GM18951 (cell line): ENCODE data around the gene GOLGA6L26.
"Not testable (repeated sequence)": the region's sequence is repeated elsewhere in the genome, so short reads cannot be mapped to it uniquely, and the experiment has no call there.

Source experiments
- POLR2A ChIP-seq: IDR thresholded peaks from 4 replicates; pipeline ENCODE4 v1.6.1; 2011; ENCODE audit warnings: mild to moderate bottlenecking; ENCODE audit not compliant: insufficient read length, insufficient read depth; ENCODE audit errors: extremely low read depth
- in situ Hi-C: fragments of 300-500 bp; cut with MboI; formaldehyde crosslinking; loops from one replicate; pipeline ENCODE4 v1.12.0; 2022; ENCODE audit warnings: low sequenced_read_pairs, mixed read lengths, inconsistent platforms; ENCODE audit not compliant: unreplicated experiment

Gene GOLGA6L26

GRCh38 chr15:23334096-23334495 lies at the start of gene GOLGA6L26:
TSS of gene GOLGA6L26 (minus strand) at chr15:23334196. CDS start at chr15:23334135, 61 bp downstream.
- in situ Hi-C loops: not testable (repeated sequence)

GRCh38 chr15:23381192-23381591 lies 47.2 kb upstream of the GOLGA6L26 start:
- in situ Hi-C loops: not testable (repeated sequence)

- in situ Hi-C loops: not testable (repeated sequence)
These were observed 46.7 kb upstream of the GOLGA6L26 start for GRCh38 chr15:23380700-23381099.

GRCh38 chr15:23378946-23379345 lies 45.0 kb upstream of the GOLGA6L26 start:
- in situ Hi-C loops: not testable (repeated sequence)

GRCh38 chr15:23374226-23374625 lies 40.2 kb upstream of the GOLGA6L26 start:
- in situ Hi-C loops: not testable (repeated sequence)

- in situ Hi-C loops: not testable (repeated sequence)
These were observed 39.0 kb upstream of the GOLGA6L26 start for GRCh38 chr15:23372891-23373600.

GRCh38 chr15:23372284-23372683 lies 38.3 kb upstream of the GOLGA6L26 start:
- in situ Hi-C loops: no loop called here
- no peak for TF ChIP-seq POLR2A

GRCh38 chr15:23371868-23372267 lies 37.9 kb upstream of the GOLGA6L26 start:
- in situ Hi-C loops: not testable (repeated sequence)

GRCh38 chr15:23371134-23371533 lies 37.1 kb upstream of the GOLGA6L26 start:
- in situ Hi-C loops: not testable (repeated sequence)

- in situ Hi-C loops: no loop called here
- no peak for TF ChIP-seq POLR2A
These were observed 36.6 kb upstream of the GOLGA6L26 start for GRCh38 chr15:23370578-23370977.

- in situ Hi-C loops: not testable (repeated sequence)
These were observed 30.3 kb upstream of the GOLGA6L26 start for GRCh38 chr15:23364261-23364660.

GRCh38 chr15:23362622-23363021 lies 28.6 kb upstream of the GOLGA6L26 start:
- in situ Hi-C loops: not testable (repeated sequence)

GRCh38 chr15:23354448-23354847 lies 20.5 kb upstream of the GOLGA6L26 start, which contains the start of gene GOLGA8S:
TSS of gene GOLGA8S (plus strand) at chr15:23354748. CDS start at chr15:23354810, 62 bp downstream.
- in situ Hi-C loops: not testable (repeated sequence)

GRCh38 chr15:23311233-23311632 lies 22.8 kb downstream of the GOLGA6L26 start:
- in situ Hi-C loops: not testable (repeated sequence)

- in situ Hi-C loops: not testable (repeated sequence)
These were observed 28.1 kb downstream of the GOLGA6L26 start for GRCh38 chr15:23305921-23306320.

GRCh38 chr15:23304805-23305204 lies 29.2 kb downstream of the GOLGA6L26 start:
- in situ Hi-C loops: not testable (repeated sequence)

GRCh38 chr15:23304267-23304666 lies 29.7 kb downstream of the GOLGA6L26 start:
- in situ Hi-C loops: not testable (repeated sequence)
